ENCODE measurements around the gene LOC101059915.

The LOC101059915 gene

DNA sequence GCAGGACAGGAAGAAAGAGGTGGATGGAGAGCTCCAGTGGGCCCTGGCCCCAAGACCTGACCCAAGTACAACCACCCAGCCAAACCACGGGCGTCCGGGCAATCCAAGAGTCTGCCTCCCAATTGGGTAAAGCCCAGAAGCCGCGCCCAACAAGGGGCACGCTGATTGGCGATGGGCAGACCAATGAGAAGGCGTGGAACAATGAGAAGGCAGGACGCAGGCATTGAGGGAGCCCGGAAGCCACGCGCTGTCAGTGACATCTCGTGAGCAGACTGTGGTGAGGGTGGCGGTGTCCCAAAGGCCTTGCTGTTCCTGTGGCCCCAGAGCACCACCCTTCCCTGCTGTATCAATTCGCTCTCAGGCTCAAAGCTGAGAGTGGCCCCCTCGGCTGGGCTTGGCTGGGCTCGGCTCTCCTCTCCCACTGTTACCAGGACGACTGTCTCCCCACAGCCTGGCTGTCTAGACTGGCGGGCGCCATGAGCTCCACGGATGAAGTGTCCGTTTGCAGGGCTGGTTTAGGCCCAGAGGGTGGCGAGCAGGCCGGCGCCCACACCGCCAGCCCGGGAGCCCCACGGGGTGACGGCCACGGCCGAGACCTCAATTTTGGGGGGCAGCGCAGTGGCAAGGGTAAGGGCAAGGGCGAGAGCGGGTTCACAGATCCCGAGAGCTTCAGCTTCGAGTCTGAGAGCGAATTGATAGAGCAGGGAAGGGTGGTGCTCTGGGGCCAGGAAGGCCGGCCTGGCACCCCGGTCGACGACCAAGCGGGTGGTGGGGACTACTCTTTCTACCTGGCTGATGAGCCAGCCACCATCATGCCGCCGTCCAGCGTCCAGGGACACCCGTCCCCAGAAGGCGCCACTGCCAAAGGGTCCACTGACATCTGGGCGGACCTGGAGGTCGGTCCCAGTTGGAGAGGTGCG, at the start of gene LOC101059915:
Gene LOC101059915, plus strand, starts transcription at position 219 of the 920 bp plus-strand sequence.
- peak; percentile 32 for DNase-seq (ENCODE audit: low spot score)

- DNase-seq (ENCODE audit: low spot score) = no peak
Measured at GRCh38 chrX:71617742-71618141, 49.6 kb upstream of the LOC101059915 start.

DNA sequence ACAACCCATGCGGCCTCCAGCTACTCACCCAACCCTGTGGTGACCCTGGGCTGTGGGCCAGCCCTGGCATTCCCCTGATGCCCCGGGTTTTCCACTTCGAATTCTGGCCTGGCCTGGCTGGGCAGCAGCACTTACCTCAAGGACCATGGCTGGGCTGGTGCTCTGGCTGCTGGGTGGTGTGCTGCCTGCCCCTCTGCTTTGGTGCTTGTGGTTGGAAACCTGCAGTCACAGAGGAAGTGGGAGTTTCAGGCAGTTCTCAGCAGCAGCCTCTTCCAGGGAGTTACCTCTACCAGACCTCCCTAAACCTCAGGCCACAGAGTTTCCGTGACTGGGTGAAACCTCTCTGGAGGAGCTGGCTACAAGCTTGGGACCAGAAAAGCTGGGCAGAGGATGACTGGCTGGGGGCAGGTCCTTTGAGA, 49.0 kb upstream of the LOC101059915 start, which contains the start of gene CXCR3:
Gene CXCR3, minus strand, starts transcription at position 209 of the 419 bp plus-strand sequence. Its CDS starts 62 bp downstream, at position 147.
- no peak for DNase-seq (ENCODE audit: low spot score)

GRCh38 chrX:71618787-71619186, 48.6 kb upstream of the LOC101059915 start:
- DNase-seq (ENCODE audit: low spot score) = no peak

DNA sequence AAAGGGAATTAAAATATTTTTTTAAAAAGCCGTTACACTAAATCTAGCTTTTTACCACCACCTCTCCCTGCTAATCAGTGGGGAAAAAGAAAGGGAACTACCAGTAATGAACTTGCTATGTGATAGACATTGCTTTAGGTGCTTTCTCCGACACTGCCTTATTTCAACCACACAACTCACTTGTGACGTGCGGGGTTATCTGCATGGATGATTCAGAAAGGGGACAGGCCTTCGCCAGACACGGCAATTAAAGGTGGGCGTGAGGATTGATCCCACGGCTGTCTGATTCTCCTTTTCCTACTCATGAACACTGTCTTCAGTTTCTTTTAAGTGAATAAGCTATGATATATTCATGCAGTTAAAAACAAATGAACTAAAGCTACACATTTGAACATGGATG, 48.2 kb upstream of the LOC101059915 start:
- no peak for DNase-seq (ENCODE audit: low spot score)

- no peak for DNase-seq (ENCODE audit: low spot score)
Measured at GRCh38 chrX:71619986-71620385, 47.4 kb upstream of the LOC101059915 start.

- DNase-seq (ENCODE audit: low spot score) = no peak
Measured at GRCh38 chrX:71621603-71622002, 45.7 kb upstream of the LOC101059915 start.

GRCh38 chrX:71622032-71622575, 45.2 kb upstream of the LOC101059915 start:
- no peak for DNase-seq (ENCODE audit: low spot score)

GRCh38 chrX:71622576-71623450, 44.5 kb upstream of the LOC101059915 start:
- DNase-seq (ENCODE audit: low spot score) = peak; percentile 53

DNA sequence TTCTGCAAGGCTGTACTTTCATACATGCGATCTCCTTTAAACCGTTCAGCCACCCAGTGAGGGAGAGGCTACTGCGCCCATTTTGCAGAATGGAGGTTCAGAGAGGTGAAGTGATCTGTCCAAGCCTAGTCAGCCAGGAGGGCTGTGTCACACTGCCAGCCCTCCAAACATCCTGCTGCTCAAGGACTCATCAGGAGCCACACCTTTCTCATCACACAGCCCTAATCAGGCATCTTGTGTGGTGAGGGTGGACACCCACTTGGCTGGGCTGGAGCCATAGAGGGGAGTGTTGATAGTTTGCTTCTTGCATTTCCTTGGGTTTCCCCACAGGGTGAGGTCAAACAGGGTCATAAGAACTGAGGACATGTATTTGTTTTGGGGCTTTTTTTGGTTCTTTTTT, 43.6 kb upstream of the LOC101059915 start:
- DNase-seq (ENCODE audit: low spot score) = no peak

GRCh38 chrX:71625471-71625870, 41.9 kb upstream of the LOC101059915 start:
- DNase-seq (ENCODE audit: low spot score) = no peak

DNA sequence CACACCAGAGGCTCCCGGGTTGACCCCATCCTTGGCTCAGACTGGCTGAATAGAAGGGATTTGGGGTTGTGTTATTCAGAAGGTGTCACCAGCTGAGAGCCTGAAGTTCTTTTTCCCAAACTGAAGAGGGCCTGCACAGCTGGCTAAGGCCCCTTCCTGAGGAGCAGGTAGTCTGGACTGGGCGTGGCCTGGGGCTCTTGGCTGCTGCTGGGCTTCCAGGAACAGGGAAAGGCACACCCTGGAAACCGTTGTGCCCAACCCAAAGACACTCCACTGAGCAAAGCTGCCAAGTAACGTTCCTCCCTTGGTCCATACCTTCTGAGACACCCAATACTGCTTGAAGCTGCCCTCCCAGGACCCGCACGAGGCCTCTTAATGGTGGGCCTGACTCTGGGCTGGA, 40.8 kb upstream of the LOC101059915 start:
- DNase-seq (ENCODE audit: low spot score) = no peak

DNA sequence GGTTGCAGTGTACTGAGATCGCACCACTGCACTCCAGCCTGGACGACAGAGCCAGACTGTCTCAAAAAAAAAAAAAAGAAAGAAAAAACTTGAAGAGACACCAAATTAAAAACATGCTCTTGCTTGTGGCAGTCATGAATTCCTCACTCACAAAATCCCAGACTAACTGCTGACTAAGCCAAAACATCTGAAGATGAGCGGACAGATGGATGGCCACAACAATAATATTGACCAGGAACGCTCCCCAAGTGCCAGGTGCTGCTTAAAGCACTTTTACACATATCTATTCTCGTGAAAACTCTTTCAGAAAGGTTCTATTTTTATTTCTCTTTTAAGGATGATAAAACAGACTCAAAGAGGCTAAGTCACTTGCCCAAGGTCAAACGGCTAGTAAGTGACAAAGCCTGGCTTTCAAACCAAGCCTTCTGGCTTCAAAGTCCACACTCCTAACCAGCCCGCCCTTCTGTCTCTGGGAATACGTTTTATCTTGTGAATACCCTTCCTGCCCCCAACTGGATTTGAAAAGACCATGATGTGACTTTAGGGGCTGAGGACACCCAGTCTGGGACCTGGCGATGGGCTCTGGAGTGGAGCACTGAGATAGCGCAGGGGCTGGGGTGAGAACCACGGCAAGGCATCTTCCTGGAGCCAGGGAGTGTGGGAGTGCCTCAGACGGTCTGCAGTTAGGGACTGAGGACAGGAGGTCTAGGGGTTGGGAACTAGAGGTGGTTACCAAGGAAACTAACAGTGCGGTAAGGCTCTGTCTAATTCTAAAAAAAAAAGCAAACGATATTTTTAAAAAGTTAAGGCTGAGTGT, 39.5 kb upstream of the LOC101059915 start:
- DNase-seq (ENCODE audit: low spot score) = no peak

DNA sequence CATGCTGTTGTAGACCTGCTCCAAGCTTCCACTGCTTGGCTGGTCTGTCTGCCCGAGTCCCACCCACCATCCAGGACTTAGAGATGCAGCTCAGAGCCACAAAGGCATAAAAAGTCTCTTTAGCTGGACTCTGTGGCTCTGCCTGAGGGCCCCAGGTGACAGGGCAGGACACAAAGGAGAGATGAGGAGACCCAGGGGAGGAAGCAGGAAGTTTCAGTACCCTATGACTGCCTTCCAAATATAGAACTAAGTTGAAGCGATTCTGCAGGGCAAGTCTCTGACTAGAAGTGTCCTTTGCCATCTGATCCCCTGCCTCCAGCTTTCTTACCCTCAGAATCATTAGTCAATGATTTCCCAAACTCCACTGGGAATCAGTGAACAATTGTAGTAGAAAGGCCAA, 37.9 kb upstream of the LOC101059915 start:
- no peak for DNase-seq (ENCODE audit: low spot score)

DNA sequence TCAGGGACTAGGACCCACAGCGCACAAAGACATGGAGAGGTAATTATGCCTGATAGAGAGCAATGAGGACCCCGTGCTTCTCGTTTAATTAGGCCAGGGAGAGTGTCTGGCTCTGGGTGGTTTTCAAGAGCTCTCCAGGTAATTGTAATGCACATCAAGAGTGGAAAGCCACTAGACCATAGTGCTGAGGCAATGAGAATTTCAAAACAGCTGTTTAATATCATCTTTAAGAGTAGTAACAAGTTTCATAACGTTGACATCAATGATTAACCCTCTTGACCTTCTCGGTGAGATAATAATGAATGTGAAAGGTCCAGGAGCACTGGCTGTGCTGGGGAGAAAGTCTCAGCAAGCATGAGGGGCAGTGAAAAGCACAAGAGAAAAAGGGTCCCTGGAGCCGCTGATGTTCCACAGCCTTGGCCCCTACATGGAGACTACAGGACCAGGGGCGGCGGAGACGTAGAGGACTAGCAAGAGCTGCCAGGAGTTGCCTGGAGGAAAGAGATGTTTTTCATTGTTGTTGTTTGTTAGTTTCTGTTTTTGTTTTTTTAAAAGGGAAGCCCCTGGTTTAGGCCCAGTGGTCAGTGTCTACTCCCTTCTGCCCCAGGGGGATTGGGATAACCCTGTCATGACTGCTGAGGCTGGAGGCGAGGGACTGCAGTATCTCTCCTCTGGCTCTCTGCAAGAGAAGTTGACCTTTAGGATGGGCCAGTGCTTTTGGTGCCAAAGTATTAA, 34.3 kb upstream of the LOC101059915 start:
- no peak for DNase-seq (ENCODE audit: low spot score)

GRCh38 chrX:71634366-71634765, 33.0 kb upstream of the LOC101059915 start:
- no peak for DNase-seq (ENCODE audit: low spot score)

- DNase-seq (ENCODE audit: low spot score) = no peak
Measured at GRCh38 chrX:71636438-71637252, 30.7 kb upstream of the LOC101059915 start.

- DNase-seq (ENCODE audit: low spot score) = no peak
Measured at GRCh38 chrX:71637253-71637618, 30.1 kb upstream of the LOC101059915 start.

DNA sequence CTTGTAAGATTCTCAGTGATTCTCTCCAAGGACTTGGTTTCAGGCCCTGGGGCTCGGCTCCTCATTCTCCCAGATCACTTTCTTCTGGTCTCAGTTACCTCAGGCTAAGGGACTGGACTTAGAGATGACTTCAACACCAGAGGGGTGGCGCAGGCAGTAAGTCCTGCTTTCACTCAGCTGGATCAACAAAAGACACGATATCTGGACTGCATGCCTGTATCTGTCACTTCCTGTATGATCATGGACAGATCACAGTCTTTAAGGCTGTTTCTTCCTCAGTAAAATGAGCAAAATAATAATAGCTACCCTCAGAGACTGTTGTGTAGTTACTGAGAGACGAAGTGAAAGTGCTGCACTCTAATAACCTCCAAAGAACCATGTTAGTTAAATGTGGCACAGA, 29.5 kb upstream of the LOC101059915 start:
- DNase-seq (ENCODE audit: low spot score) = no peak

DNA sequence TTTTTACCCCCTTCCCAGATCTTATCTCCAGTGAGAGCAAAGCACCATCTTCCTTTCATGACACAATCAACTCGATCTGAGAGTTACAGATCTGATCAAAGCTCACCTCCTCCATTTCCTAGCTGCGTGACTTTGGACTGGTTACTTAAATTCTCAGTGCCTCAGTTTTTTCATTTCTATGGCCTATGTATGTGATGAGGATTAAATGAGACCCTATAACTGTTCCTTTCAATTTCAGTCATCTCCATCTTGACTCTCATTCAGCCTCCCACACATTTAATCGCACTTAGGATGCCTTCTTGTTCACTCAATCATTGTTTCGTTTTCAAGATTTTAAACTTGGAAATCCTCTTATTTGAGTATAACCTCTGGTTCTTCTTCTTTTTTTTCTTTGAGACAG, 28.9 kb upstream of the LOC101059915 start:
- no peak for DNase-seq (ENCODE audit: low spot score)

Data from ecto neural progenitor cell (in vitro differentiated cells).